Muscle of leg (tissue), 11 donors: ENCODE measurements around the gene CDR2. TPM values are rescaled to one million over a fixed set of nuclear protein-coding genes. Genes with fewer than 3 reads are reported as not detected.
A peak's percentile ranks its signal among the peaks of the same experiment; 100 is the strongest.

ENCODE experiments used
- DNase-seq: peaks from one replicate; pipeline ENCODE4 v3.0.0; 2013
- H3K27ac ChIP-seq: one replicate; pipeline ENCODE4 v1.5.1; 2013; ENCODE audit warnings: mild to moderate bottlenecking, low read length, control low read depth
- H3K27me3 ChIP-seq: one replicate; pipeline ENCODE4 v1.6.1; 2013; ENCODE audit warnings: low read length; ENCODE audit not compliant: control insufficient read depth, insufficient read depth
- H3K36me3 ChIP-seq: one replicate; pipeline ENCODE4 v1.6.1; 2013; ENCODE audit warnings: low read length; ENCODE audit not compliant: control insufficient read depth, insufficient read depth
- H3K4me1 ChIP-seq: one replicate; pipeline ENCODE4 v1.6.1; 2013; ENCODE audit warnings: low read length; ENCODE audit not compliant: control insufficient read depth, insufficient read depth
- H3K4me3 ChIP-seq: one replicate; pipeline ENCODE4 v1.5.1; 2013; ENCODE audit warnings: low read length, control low read depth
- H3K9me3 ChIP-seq: replicated peaks from 2 replicates; pipeline ENCODE4 v1.6.1; 2013; ENCODE audit warnings: low read depth, low read length; ENCODE audit not compliant: control insufficient read depth
- WGBS: methylation state at CpG from one replicate; pipeline ENCODE4 v1.1.5; 2013; ENCODE audit warnings: missing lambda C conversion rate; ENCODE audit not compliant: insufficient coverage; 5-methylcytosine and 5-hydroxymethylcytosine counted together
- polyA plus RNA-seq, 8 donors: library from polyadenylated mRNA; unstranded; fragments of 120-200 nt; gene quantifications; one replicate each; pipeline versions ENCODE4 v1.2.1 to v1.2.3, GENCODE V29; 2013; ENCODE audit warnings: inconsistent platforms in 1 of 8, low replicate concordance in 1 of 8; ENCODE audit not compliant: insufficient read length in 8 of 8, insufficient read depth in 1 of 8
- total RNA-seq: library from RNA; stranded (reverse); fragments of 120-200 nt; gene quantifications from one replicate; pipeline ENCODE4 v1.2.4, GENCODE V29; 2013

The CDR2 gene
- total and polyA plus RNA-seq, 9 donors, result 13.5 to 29.5 (median 16.8) TPM

DNA sequence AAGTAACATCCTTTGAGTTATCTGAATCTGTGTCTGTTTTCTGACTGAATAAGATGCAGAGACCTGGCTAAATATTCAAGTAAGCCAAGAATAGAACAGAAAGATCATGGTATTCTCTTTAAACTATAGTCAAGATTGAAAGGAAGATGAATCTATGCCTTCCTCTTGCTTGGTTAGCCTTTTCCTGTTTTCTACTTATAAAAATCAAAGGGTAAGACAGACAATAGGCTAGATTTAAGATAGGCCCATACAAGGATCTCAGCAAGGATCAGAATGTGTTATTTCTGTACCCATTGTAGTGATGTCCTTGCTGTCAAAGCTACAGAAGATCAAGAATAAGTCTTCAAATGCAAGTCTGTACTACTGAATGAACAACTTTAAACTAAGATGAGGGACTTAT, 7.0 kb upstream of the CDR2 start:
- DNase-seq, result no peak
- Histone ChIP-seq H3K4me1 (no peaks in the 10 kb centered on the region), H3K9me3 (no peaks in the 10 kb centered on the region), H3K27ac (no peak overlapping the region), H3K27me3 (no peaks in the 10 kb centered on the region), H3K36me3 (no peaks in the 10 kb centered on the region), H3K4me3 (no peak overlapping the region)

DNA sequence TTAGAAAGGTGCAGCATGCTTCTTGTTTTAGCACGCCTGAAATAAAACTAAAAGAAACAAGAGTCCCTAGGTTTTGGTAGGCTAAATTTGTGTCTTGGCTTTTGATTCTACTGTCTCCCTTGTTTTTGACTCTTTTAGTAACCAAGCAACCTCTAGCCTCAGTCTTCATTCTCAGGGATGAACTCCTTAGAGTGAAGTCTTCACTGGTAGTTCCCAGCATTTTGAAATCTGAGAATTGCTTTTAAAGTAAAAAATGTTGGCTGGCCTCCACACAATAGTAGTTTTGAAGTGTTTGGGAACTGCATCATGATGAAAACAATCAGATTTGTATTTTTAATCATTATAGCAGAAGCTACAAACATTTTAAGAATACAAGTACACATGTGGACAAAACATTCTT, 6.1 kb upstream of the CDR2 start:
- H3K36me3 ChIP-seq, result no peaks in the 10 kb centered on the region
- H3K4me1 ChIP-seq, result no peaks in the 10 kb centered on the region
- no peaks in the 10 kb centered on the region for H3K27me3 ChIP-seq
- no CpG with 5 or more reads among the region's 1 CpG for WGBS
- DNase-seq, result peak; percentile 68
- no peaks in the 10 kb centered on the region for H3K9me3 ChIP-seq
- no peak overlapping the region for H3K4me3 ChIP-seq
- H3K27ac ChIP-seq, result no peak overlapping the region

DNA sequence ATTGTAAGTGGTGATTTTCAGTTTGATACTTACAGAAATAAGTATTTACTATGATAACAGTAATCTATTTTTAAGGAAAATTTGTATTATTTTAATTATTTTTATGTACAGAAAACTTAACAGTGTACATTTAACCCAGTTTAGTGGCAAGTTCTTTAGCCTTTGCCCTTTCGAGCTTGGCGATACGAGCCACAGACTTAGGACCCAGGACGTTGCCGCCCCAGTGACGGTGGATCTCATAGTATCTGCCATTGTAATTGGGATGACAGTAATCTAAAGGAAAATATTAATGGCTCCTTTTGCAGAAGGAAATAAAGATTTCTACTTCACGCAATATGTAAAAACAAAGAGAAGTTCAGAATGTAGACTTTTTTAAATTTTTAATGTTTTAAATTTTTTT, 5.2 kb upstream of the CDR2 start:
- H3K27me3 ChIP-seq, result no peaks in the 10 kb centered on the region
- H3K36me3 ChIP-seq, result no peaks in the 10 kb centered on the region
- H3K9me3 ChIP-seq, result no peaks in the 10 kb centered on the region
- DNase-seq, result no peak
- no peak overlapping the region for H3K27ac ChIP-seq
- H3K4me1 ChIP-seq, result peaks cover 4% of the 10 kb centered on the region
- WGBS, result no CpG with 5 or more reads among the region's 7 CpGs
- H3K4me3 ChIP-seq, result no peak overlapping the region

DNA sequence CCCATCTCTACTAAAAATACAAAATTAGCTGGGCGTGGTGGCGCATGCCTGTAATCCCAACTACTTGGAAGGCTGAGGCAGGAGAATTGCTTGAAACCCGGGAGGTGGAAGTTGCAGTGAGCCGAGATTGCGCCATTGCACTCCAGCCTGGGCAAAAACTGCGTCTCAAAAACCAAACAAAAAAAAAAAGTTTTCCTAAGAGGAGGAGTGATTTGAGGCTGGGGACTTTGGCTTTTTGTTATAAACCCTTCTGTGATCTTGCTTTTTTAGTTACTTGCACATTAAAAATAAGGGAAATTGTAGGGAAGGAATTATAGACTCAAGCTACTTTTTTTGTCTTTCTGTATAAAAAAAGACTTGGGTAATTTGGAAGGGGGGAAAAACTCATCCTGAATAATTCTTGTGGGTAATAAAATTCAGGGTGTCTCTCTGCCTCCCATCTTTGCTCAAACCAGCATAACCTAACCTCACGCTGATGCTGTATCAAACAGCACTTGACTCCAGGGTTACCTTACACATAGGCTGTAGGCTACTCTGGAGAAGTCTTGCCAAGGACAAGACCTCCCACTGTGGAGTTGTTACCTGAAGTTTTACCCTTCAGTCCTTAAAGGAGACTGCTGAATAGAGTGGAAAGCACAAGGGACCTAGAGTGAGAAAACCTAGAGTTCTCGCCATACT, 1.7 kb upstream of the CDR2 start:
- no peaks in the 10 kb centered on the region for H3K9me3 ChIP-seq
- no peaks in the 10 kb centered on the region for H3K27me3 ChIP-seq
- no peak overlapping the region for H3K4me3 ChIP-seq
- H3K27ac ChIP-seq, result no peak overlapping the region
- 89% methylated on average over 3 of the region's 8 CpGs for WGBS
- DNase-seq, result no peak
- H3K36me3 ChIP-seq, result peaks cover 5% of the 10 kb centered on the region
- H3K4me1 ChIP-seq, result peaks cover 13% of the 10 kb centered on the region

DNA sequence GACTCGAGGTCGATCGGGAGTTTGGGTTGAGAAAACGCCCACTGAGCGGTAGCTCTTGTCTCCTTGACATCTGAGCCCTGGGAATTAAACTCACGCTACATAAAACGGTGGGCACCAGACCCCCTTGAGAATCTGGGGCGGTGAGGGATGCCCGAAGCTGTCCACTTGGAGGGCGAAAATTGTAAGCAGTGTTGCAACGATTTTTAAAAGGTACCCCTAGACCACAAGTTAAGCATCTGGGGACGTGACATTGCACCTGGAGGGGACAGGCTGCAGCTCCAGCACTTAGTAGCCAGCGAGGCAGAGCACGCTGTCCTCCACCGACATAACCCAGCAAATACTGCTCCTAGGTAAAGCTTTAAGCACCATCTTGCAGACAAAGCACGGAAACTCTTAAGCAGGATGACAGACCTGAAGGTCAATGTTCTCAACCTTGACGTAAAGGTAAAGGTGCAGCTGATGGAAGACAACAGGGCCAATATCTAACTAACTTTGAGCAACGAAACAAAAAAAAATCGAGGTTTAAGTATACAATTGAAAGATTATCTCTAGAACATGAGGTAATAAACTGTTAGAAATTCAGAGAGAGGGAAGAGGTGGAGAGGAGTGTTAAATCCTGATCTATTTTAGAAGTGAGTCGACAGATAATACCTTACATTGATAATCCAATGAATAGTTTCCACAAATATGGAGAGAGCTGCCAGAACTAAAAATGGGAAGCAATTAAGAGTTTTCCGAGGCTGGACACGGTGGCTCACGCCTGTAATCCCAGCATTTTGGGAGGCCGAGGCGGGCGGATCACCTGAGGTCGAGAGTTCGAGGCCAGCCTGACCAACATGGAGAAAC, 921 bp upstream of the CDR2 start:
- 1% methylated on average over 10 of the region's 28 CpGs for WGBS

DNA sequence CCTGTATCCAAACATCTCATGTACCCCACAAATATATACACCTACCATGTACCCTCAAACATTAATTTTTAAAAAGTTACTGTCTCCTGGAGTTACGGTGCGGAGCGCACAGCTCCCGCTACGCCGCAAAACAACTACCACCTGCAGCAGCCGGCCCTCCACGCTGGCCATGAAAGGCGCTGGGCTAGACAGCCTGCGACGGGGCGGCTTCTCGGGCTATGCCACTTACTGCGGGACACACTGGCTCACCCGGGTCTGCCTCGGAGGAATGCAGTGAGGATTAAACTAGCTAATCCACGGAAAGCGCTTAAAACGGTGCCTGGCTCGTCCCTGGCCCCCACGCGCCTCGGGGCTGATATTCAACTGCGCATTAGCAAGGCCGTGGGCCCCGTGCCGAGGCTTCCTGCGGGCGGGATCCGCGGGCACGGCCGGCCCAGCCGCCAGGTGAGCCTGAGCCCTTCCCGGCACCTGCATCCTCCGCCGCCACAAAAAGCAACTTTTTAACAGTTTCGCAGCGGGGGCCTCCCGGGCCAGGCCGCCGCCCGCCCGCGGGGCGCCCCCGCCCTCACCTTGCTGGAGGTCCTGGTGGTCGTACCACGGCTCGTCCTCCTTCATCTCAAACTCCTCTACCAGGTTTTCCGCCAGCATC, 633 bp downstream of the CDR2 start:
- Histone ChIP-seq H3K9me3 (no peaks in the 10 kb centered on the region), H3K27ac (peak overlapping the region; percentile 48), H3K4me3 (peak overlapping the region; percentile 92), H3K27me3 (no peaks in the 10 kb centered on the region), H3K4me1 (peaks cover 22% of the 10 kb centered on the region), H3K36me3 (peaks cover 9% of the 10 kb centered on the region)
- peak; percentile 49 for DNase-seq
- under 1% methylated on average over 51 of the region's 51 CpGs for WGBS

More for the DNA sequence above, 921 bp upstream of the CDR2 start:
- Histone ChIP-seq H3K36me3 (peaks cover 6% of the 10 kb centered on the region), H3K27ac (peak overlapping the region; percentile 82), H3K9me3 (no peaks in the 10 kb centered on the region), H3K27me3 (no peaks in the 10 kb centered on the region), H3K4me3 (peak overlapping the region; percentile 92), H3K4me1 (peaks cover 14% of the 10 kb centered on the region)
- peak; percentile 18 for DNase-seq

DNA sequence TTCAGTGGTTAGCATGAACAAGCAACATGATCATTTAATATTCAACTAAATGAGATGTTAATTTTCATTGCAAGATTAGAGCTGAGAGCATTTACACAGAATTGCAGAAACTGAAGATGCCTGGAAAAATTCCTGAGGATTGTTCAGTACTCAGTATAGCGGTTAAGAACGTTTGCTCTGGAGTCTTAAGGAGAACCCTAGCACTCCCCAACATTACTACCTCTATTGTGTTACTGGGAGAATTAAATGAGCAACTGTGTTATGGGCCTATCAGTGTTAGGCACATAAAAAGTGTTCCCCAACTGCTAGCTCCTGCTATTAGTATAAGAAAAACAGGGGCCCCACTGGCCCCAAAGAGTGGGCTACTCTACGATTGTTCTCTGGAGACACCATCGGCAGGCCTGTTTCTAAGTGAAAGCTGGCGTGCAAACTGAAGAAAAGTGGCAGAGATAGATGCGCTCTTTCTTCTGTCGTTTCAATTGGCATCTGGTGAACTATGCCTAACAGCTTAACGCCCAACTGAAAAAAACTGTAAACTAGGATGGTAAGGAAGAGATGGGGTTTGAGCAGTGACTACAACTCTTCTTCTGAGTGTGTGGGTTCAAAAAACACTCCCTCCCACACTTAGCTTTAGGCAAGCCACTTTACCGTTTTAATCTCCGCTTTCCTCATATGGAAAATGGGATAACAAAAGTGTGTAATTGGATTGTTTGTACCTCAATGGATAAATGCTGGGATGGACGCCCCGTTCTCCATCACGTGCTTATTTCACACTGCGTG, 1.3 kb downstream of the CDR2 start:
- Histone ChIP-seq H3K4me1 (peaks cover 22% of the 10 kb centered on the region), H3K9me3 (no peaks in the 10 kb centered on the region), H3K27ac (peak overlapping the region; percentile 48), H3K4me3 (peak overlapping the region; percentile 92), H3K36me3 (peaks cover 9% of the 10 kb centered on the region), H3K27me3 (no peaks in the 10 kb centered on the region)
- WGBS, result 44% methylated on average over 3 of the region's 14 CpGs
- no peak for DNase-seq

DNA sequence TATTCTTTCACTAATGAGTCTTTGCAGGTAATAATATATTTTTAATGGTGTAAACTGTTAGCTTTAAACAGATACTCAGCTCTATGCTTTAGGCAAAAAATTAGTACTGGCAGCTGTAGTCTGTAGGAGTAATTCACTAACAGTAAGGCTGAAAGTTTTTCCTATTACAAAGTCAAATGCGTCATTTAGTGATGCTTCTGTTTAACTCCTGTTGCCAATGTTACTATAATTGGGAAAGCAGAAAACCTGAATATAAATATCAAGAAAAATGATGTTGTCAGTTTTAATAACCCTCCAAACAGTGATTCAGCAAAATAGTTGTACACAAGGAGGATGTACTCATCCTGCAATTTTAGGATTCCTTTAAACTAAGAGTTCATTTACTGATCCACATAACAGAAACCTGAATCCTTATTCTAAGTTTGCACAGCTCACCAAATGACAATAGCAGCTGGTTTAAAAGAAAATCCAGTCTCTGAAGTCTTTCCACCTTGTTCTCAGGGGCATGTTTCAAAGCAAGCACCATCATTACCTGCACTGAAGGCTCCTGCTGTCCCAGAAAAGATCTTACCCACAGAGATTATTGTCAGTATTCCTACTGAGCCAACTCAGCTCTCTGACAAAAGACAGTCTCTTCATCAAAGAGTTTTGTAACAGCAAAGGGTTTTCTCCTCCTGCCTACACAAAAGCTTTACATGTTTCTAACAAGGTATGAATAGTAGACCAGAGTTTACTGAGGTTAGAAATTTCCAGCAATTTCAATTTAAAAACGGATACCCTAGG, 4.2 kb downstream of the CDR2 start:
- Histone ChIP-seq H3K27ac (peak overlapping the region; percentile 78), H3K36me3 (peaks cover 15% of the 10 kb centered on the region), H3K4me3 (no peak overlapping the region), H3K27me3 (no peaks in the 10 kb centered on the region), H3K4me1 (peaks cover 19% of the 10 kb centered on the region), H3K9me3 (no peaks in the 10 kb centered on the region)
- WGBS, result no CpG with 5 or more reads among the region's 2 CpGs
- DNase-seq, result peak; percentile 85

DNA sequence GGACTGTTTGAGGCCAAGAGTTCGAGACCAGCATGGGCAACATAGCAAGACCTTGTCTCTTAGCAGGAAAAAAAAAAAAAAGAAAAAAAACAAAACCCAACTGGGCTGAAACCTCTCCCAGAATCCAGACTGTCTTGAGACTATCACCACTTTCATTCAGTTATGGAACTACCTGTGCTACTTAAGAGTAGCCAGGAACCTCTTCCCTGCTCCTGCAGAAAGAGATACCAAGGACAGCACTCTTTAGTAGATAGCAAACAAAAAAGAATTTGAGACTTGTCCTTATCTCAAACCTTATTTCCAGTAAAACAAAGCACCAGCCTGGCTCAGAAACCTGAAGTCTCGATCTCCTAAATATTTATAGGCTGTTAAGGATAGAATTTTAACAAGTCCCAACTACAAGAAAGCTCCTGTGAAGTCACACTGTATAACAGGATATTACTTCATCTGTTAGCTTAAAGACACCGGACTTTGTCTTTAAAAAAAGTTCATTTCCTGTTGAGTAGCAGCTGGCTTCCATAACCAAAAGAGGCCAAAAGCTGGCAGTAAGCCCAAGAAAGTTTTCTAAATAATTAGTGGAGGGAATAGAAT, 5.1 kb downstream of the CDR2 start:
- Histone ChIP-seq H3K4me1 (peaks cover 18% of the 10 kb centered on the region), H3K27ac (peak overlapping the region; percentile 73)
- 100% methylated on average over 1 of the region's 3 CpGs for WGBS

More for the DNA sequence above, 5.1 kb downstream of the CDR2 start:
- Histone ChIP-seq H3K9me3 (no peaks in the 10 kb centered on the region), H3K27me3 (no peaks in the 10 kb centered on the region), H3K4me3 (no peak overlapping the region), H3K36me3 (peaks cover 18% of the 10 kb centered on the region)
- peak; percentile 75 for DNase-seq
